A673 (cell line): ENCODE measurements around the gene MRPL39. TPM values are rescaled to one million over a fixed set of nuclear protein-coding genes. Genes with fewer than 3 reads are reported as not detected.

Source experiments
- BruUV-seq: library from RNA; stranded (reverse); fragments of 400-500 nt; replicated peaks from 2 replicates; lab custom pipeline; 2021; lab: Mats Ljungman, UMichigan
- CTCF ChIA-PET: fragments of 300-600 bp; sonication (Branson Sonifier 250); formaldehyde crosslinking; loops from one replicate; lab custom pipeline; 2022; ENCODE audit warnings: antibody characterized with exemption; lab: Charles Lee
- POLR2A ChIA-PET: fragments of 300-600 bp; sonication (Branson Sonifier 250); formaldehyde crosslinking; loops from one replicate; lab custom pipeline; 2022; ENCODE audit warnings: antibody characterized with exemption; ENCODE audit not compliant: low non-redundant PET; lab: Charles Lee
- DNase-seq: peaks from one replicate; pipeline ENCODE4 v3.0.0-alpha.2; 2015; ENCODE audit warnings: low spot score
- H3K27ac ChIP-seq: fragments of 200-600 bp; sonication (generic); 2 replicates; pipeline ENCODE4 v1.5.1; 2016; ENCODE audit warnings: mixed run types, low read depth, mild to moderate bottlenecking, mixed read lengths, antibody characterized with exemption, low read length; ENCODE audit not compliant: poor library complexity, severe bottlenecking
- H3K27me3 ChIP-seq: fragments of 200-600 bp; sonication (generic); replicated peaks from 2 replicates; pipeline ENCODE4 v1.6.1; 2017; ENCODE audit warnings: mixed run types, low read depth, mild to moderate bottlenecking, mixed read lengths, antibody characterized with exemption, low read length; ENCODE audit not compliant: insufficient read depth, poor library complexity
- H3K36me3 ChIP-seq: fragments of 200-600 bp; sonication (generic); 2 replicates; pipeline ENCODE4 v1.6.1; 2016; ENCODE audit warnings: mixed run types, mild to moderate bottlenecking, mixed read lengths, antibody characterized with exemption, low read length; ENCODE audit not compliant: insufficient read depth, poor library complexity, severe bottlenecking
- H3K4me1 ChIP-seq: fragments of 200-600 bp; sonication (generic); 2 replicates; pipeline ENCODE4 v1.6.1; 2017; ENCODE audit warnings: mixed run types, mild to moderate bottlenecking, mixed read lengths, antibody characterized with exemption, low read length; ENCODE audit not compliant: insufficient read depth, poor library complexity, severe bottlenecking
- H3K4me3 ChIP-seq: fragments of 200-600 bp; sonication (generic); 2 replicates; pipeline ENCODE4 v1.5.1; 2016; ENCODE audit warnings: low read depth, mixed run types, mild to moderate bottlenecking, mixed read lengths, low read length; ENCODE audit not compliant: poor library complexity, severe bottlenecking
- H3K9me3 ChIP-seq: fragments of 200-600 bp; sonication (generic); 2 replicates; pipeline ENCODE4 v1.6.1; 2016; ENCODE audit warnings: mixed run types, low read depth, mild to moderate bottlenecking, mixed read lengths, antibody characterized with exemption, low read length; ENCODE audit not compliant: poor library complexity, severe bottlenecking
- CTCF ChIP-seq: fragments of 300-800, 200-600 bp; sonication (generic); conservative IDR thresholded peaks from 2 replicates; pipeline ENCODE4 v1.5.1; 2017; ENCODE audit warnings: low read depth, mild to moderate bottlenecking, antibody characterized with exemption, low read length, moderate library complexity, mixed read lengths
- EZH2 ChIP-seq: fragments of 200-600 bp; sonication (generic); IDR thresholded peaks from 2 replicates; pipeline ENCODE4 v1.6.1; 2017; ENCODE audit warnings: borderline replicate concordance, low read depth, mild to moderate bottlenecking, mixed read lengths, antibody characterized with exemption, low read length; ENCODE audit not compliant: poor library complexity, severe bottlenecking
- intact Hi-C: fragments of 100-400 bp; cut with micrococcal nuclease; formaldehyde crosslinking; loops from one replicate; pipeline ENCODE4 v1.10.0; 2022; ENCODE audit not compliant: unreplicated experiment
- total RNA-seq: library from RNA; stranded (reverse); gene quantifications from 2 replicates; pipeline ENCODE4 v1.2.3, GENCODE V29; 2021

The MRPL39 gene
- total RNA-seq, 1 experiment from 2014 or later = 57.1 TPM

GRCh38 chr21:25636727-25637126 is 29.4 kb upstream of the MRPL39 start:
- intact Hi-C loops = no loop called here
- Histone ChIP-seq H3K27me3 (no peaks in the 10 kb centered on the region), H3K4me1 (peaks cover 11% of the 10 kb centered on the region), H3K4me3 (no peak overlapping the region), H3K27ac (no peak overlapping the region), H3K9me3 (no peaks in the 10 kb centered on the region), H3K36me3 (no peaks in the 10 kb centered on the region)
- no peak for TF ChIP-seq CTCF
- no peak for TF ChIP-seq EZH2
- BruUV-seq = no TSS peak
- CTCF ChIA-PET = no interaction called here
- POLR2A ChIA-PET = no interaction called here
- no peak for DNase-seq

GRCh38 chr21:25635310-25635709 is 28.0 kb upstream of the MRPL39 start:
- ChIA-PET POLR2A (no interaction called here), CTCF (no interaction called here)

GRCh38 chr21:25632296-25632695 is 25.0 kb upstream of the MRPL39 start:
- Histone ChIP-seq H3K4me1 (no peaks in the 10 kb centered on the region), H3K27ac (no peak overlapping the region), H3K4me3 (no peak overlapping the region), H3K36me3 (no peaks in the 10 kb centered on the region), H3K27me3 (no peaks in the 10 kb centered on the region), H3K9me3 (no peaks in the 10 kb centered on the region)
- BruUV-seq = no TSS peak
- no peak for TF ChIP-seq EZH2
- TF ChIP-seq CTCF = no peak
- intact Hi-C loops = no loop called here
- POLR2A ChIA-PET = no interaction called here
- CTCF ChIA-PET = no interaction called here
- no peak for DNase-seq

More at GRCh38 chr21:25635310-25635709, 28.0 kb upstream of the MRPL39 start:
- no peaks in the 10 kb centered on the region for H3K27me3 ChIP-seq
- intact Hi-C loops = no loop called here
- no TSS peak for BruUV-seq
- TF ChIP-seq CTCF (no peak), EZH2 (no peak)
- no peaks in the 10 kb centered on the region for H3K9me3 ChIP-seq
- no peak overlapping the region for H3K27ac ChIP-seq
- DNase-seq = no peak
- peaks cover 7% of the 10 kb centered on the region for H3K4me1 ChIP-seq
- H3K4me3 ChIP-seq = no peak overlapping the region
- H3K36me3 ChIP-seq = no peaks in the 10 kb centered on the region
